ENCODE measurements around the gene RPS28.
"Not testable (repeated sequence)": the region's sequence is repeated elsewhere in the genome, so short reads cannot be mapped to it uniquely, and the experiment has no call there.

RPS28 gene
- total RNA-seq: 50.1 to 169 (median 107) reads per million in 17 experiments

DNA sequence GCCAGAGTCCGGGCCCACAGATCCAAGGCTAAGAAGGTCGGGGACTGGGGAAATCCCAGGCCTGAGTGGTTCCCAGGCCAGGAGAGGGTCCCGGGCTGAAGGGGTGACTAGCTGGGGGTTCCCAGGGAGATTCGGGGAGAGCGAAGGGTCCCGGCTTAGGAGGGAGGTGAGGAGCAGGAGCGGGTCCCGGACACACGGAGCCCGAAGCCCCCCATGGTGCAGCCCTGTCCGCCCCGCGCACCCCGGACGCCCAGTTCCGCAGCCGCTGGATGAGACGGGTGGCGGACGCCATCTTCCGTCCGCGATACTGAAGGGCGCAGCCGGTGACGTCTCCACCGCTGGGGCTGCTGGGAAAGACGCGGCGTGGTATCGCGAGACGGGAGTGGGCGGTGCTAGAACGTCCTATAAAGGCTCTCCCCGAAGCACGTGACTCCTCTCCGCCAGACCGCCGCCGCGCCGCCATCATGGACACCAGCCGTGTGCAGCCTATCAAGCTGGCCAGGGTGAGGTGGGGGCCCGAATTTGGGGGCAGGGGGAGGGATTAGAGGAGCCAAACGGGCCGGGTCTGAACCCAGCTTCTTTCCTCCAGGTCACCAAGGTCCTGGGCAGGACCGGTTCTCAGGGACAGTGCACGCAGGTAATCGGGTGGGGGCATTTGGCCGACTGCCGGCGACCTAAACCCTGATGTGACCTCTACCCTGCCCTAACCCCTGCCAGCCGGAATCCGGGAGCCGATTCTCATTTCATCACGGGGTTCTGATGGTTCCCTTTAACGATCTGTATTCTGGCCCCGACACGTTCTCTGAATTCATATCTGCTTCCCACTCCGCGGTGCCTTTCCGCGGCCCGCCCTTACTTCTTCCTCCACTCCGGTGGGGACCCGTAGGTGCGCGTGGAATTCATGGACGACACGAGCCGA lies at the start of gene RPS28, which contains the start of gene NDUFA7:
Gene RPS28, plus strand, starts transcription at position 430 of the 919 bp plus-strand sequence. Its CDS starts 35 bp downstream, at position 465.
Gene NDUFA7, minus strand, starts transcription at position 309 of the 919 bp plus-strand sequence. Its CDS starts 17 bp downstream, at position 292.
- peak; percentile 98 to 99 (median 98) for DNase-seq

DNA sequence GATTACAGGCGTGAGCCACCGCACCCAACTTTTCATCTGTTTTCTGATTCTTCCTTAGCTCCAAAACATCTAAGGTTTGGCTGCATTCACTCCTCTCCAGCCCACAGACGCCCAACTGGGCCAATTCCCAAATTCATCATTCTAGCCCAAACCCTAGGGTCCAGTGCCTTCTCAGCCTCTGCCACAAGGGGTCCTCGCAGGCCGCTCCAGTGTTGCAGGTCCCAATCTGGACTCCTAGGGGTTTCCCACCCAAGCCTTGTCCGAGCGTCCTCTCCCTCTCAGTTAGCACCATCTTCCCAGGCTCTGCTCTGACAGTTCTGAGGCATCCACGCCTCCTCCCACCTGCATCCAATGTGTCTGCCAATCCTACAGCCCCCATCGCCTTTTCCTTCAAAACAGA lies 44.8 kb upstream of the RPS28 start:
- not testable (repeated sequence) for DNase-seq

DNA sequence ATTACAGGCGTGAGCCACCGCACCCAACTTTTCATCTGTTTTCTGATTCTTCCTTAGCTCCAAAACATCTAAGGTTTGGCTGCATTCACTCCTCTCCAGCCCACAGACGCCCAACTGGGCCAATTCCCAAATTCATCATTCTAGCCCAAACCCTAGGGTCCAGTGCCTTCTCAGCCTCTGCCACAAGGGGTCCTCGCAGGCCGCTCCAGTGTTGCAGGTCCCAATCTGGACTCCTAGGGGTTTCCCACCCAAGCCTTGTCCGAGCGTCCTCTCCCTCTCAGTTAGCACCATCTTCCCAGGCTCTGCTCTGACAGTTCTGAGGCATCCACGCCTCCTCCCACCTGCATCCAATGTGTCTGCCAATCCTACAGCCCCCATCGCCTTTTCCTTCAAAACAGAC lies 30.0 kb upstream of the RPS28 start:
- not testable (repeated sequence) for DNase-seq

GRCh38 chr19:8302357-8302691 lies 19.0 kb upstream of the RPS28 start:
- peak in 3 of 4 experiments; percentile 40 to 68 (median 47) for DNase-seq

GRCh38 chr19:8302734-8303133 lies 18.6 kb upstream of the RPS28 start:
- no peak for DNase-seq

DNA sequence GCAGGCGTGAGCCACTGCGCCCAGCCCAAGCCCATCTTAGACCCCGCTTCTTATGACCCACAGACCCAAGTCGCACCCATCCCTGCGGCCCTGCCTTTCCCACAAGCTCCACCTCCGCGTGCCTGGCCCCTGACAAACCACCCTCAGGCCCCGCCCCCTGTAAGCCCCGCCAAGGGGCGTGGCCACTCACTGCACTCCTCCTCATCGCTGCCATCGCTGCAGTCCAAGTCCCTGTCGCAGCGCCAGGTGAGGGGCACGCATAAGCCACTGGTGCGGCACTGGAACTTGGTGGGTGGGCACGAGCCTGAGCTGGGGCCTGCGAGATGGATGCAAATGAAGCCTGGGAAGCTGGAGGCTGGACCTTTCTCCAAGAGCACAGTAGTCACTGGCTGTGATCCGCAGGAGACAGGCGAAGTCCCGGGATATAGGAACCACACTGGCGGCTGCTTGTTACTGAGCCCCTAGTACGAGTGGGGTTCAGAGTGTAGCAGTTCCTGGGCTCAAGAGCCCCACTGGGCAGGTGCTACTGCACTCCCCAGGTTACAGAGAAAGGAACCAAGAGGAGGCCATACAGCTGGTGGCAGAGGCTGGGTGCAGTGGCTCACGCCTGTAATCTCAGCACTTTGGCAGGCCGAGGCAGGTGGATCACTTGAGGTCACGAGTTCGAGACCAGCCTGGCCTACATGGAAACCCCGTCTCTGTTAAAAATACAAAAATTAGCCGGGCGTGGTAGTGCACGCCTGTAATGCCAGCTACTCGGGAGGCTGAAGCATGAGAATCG lies 16.3 kb upstream of the RPS28 start:
- DNase-seq: no peak

GRCh38 chr19:8305798-8306197 lies 15.5 kb upstream of the RPS28 start:
- no peak for DNase-seq

DNA sequence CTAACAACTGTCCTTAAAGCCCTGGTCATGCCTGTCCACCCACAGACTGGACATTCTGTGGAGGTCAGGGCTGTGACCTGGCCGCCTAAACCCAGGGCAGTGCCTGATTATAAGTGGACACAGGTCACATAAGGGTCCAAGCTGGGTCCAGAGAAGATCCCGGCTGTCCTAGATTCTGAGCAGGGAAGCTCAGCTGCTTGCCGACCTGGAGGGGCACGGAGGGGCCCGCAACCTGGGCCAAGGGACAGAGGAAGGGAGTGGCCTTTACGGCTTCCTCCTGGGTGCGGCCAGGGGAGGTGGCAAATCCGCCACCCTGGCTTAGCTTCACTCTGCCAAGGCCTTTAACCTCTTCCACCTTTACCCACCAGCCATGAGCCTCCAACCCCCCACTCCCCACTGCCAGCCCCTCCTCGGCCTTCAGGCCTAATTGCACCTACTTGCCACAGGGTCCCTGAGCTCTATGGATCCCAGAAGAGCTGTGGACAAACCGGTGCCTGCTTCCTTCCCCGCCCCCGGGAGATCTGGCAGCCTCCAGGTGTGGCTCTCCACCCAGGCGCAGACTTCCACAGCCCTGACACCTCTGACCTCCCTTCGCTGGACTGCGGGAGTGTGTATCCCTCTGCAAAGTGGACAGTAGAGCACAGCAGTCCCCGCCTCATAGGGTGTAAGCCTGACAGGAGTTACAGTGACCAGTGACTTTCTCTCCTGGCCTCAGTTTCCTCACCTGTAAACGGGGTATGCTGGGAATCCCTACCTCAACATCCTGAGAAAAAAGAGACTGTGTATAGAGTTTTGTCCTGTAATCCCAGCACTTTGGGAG lies 14.9 kb upstream of the RPS28 start:
- DNase-seq: no peak

DNA sequence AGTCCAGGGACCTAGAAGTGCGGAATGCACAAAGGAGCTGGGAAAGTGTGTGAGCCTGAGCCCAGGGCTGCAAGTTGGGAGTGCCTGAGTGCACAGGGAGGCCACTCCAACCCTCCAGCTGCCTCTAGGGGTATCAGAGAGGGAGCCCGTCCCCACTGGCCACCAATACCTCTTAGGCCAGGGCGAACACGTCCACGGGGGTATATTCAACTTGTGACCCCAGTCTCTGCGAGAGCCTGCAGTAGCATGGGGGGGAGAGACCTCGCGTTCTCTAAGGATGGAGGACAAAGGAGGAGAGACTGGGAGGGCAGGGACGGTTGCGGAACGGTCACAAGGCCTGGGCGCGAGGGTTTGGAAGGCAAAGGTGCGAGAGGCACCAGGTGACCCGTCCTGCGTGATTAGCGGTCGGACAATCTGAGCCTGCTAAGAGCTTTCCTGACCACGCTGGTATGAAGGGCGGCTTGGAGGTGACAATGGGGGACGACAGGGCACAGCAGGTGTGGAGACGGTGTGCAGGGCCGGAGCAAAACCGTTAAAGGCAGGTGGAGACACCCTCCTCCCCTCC lies 13.8 kb upstream of the RPS28 start:
- no peak for DNase-seq

DNA sequence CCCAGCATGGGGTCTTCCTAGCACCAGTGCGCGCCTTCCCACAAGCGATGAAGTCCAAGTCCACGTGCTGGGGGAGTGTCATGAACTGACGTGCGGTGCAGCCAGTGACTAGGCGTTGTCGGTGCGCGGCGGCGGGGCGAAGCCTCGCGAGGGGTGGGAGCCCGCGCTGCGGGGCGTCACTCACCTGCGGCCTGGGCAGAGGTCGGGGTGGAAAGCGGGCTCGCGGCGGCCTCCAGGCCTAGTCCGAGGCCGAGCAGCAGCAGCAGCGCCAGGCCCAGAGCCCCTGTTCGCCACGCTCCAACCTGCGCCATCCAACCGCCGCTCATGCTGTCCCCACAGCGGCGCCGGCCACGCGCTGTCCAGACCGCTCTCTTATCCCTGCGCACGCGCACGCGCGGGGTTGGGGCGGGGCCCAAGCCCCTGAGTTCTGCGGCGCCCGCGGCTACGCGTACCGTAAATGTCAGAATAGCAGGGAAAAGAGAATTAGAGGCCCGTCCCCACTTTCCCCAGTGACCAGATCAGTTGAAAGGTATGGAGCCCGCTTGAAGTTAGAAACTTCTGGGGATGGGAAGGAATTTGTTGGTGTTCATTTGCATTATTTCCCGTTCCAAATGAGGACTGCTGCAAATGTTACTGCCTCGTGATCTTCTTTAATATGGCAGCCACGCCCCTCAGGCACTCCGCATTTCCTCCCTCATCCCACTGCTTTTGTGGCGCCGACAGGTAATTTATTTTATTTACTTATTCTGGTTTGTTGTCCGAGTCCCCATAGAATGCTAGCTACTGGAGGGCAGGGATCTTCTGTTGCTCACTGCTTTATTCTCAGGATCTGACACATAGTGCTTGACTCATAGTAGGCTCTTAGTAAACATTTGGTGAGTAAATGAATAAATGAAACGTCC lies 13.1 kb upstream of the RPS28 start, which contains the start of gene CD320:
Gene CD320, minus strand, starts transcription at position 394 of the 902 bp plus-strand sequence. Its CDS starts 68 bp downstream, at position 326.
- DNase-seq: peak; percentile 88 to 96 (median 94)

DNA sequence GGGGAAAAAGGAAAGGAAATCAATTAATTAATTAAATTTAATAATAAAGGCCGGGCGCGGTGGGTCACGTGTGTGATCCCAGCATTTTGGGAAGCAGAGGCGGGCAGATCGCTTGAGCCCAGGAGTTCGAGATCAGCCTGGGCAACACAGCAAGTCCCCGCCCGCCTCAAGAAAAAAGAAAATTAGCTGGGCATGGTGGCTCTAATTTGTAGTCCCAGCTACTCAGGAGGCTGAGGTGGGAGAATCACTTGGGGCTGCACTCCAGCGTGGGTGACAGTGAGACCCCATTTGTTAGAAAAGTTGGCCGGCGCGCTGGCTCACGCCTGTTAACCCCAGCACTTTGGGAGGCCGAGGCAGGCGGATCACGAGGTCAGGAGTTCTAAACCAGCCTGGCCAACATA lies 12.4 kb upstream of the RPS28 start:
- DNase-seq: no peak

GRCh38 chr19:8310342-8311055 lies 10.8 kb upstream of the RPS28 start:
- DNase-seq: no peak

GRCh38 chr19:8311461-8312260 lies 9.6 kb upstream of the RPS28 start:
- no peak for DNase-seq

DNA sequence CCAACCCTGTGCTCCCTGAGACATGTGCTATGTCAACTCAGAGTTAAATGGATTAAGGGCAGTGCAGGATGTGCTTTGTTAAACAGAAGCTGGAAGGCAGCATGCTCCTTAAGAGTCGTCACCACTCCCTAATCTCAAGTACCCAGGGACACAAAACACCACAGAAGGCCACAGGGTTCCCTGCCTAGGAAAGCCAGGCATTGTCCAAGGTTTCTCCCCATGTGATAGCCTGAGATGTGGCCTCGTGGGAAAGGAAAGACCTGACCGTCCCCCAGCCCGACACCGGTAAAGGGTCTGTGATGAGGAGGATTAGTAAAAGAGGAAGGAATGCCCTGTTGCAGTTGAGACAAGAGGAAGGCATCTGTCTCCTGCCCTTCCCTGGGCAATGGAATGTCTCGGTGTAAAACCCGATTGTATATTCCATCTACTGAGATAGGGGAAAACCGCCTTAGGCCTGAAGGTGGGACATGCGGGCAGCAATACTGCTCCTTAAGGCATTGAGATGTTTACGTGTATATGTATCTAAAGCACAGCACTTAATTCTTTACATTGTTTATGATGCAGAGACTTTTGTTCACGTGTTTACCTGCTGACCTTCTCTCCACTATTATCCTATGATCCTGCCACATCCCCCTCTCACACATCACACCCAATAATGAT lies 6.2 kb upstream of the RPS28 start:
- not testable (repeated sequence) for DNase-seq

DNA sequence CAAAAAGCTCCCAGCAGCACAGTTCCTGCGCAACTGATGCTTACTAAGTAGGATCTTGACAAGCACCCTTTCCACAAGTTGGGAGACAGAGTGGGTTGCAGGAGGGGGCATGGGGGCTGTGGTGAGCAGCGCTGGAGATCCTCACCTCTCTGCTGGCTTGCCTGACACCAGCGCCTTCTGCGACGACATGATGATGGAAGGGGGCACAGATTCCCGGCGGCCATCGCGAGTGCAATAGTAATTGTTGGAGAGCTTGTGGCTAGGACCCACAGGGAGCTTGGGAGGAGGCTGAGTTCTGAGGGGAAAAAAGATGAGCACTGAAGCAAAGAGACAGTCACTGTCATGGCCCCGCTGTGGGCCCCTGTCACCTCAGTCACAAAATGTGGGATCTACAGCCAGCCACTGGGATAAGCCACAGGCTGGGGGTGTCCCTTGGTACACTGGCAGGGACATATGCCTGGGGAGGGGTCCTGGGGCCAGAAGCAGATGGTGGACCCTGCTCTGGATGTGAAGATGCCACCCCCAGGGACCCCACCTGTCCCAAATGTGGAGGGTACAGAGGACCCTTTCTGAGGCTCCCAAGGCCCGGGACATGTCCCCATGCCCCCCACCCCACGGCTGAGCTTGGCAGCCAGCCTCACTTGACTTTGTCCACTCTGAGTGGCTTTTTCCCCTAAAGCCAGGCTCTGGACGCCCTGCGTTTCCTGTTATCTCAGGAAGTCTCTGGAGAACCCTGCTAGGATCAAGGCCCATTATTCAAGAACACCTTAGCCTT lies 4.8 kb upstream of the RPS28 start:
- no peak for DNase-seq

DNA sequence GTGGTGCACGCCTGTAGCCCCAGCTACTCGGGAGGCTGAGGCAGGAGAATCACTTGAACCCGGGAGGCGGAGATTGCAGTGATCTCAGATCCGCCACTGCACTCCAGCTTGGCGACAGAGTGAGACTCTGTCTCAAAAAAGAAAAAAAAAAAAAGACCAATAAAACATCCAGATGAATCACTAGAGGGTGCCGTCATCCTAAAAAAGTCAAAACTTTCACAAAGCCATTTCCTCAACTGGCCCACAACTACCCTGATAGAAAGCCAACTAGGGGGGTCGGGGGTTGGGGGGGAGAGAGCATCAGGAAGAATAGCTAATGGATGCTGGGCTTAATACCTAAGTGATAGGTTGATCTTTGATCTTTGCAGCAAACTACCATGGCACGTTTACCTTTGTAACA lies 2.5 kb upstream of the RPS28 start:
- DNase-seq: not testable (repeated sequence)

- DNase-seq: no peak
Observed at GRCh38 chr19:8319807-8320520, 1.3 kb upstream of the RPS28 start.

Measured in suppressor macrophage (primary cell).